ENCODE data around the gene IL2RA.
"Not testable (repeated sequence)": the region's sequence is repeated elsewhere in the genome, so short reads cannot be mapped to it uniquely, and the experiment has no call there.

IL2RA gene

DNA sequence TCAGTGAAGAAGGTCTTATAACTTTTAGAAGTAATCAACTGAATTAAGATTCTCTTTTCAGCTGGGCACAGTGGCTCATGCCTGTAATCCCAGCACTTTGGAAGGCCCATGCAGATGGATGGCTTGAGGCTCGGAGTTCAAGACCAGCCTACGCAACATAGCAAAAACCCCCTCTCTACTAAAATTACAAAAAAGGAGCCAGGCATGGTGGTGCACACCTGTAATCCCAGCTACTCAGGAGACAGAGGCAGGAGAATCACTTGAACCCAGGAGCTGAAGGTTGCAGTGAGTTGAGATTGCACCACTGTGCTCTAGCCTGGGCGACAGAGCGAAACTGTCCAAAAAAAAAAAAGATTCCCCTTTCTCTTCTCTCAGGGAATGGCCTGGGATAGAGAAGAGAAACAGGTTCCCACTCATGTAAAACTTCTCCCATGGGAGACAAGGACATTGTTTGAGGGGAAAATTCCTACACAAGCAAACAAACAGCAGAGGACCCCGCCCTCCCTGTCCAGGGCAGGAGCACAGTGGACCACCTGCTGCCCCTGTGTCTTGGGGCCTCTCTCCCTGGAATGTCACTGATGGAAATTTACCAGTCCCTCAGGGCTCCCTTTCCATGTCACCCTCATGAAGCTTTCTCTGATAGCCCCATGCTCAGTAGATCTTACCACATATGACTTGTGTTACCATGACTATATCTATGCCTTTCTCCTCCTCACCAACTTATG lies 5.6 kb downstream of the IL2RA start:
- no peak for DNase-seq

- DNase-seq = no peak
Observed at GRCh38 chr10:6055929-6056328, 6.2 kb downstream of the IL2RA start.

GRCh38 chr10:6054884-6055283 lies 7.3 kb downstream of the IL2RA start:
- no peak for DNase-seq

DNA sequence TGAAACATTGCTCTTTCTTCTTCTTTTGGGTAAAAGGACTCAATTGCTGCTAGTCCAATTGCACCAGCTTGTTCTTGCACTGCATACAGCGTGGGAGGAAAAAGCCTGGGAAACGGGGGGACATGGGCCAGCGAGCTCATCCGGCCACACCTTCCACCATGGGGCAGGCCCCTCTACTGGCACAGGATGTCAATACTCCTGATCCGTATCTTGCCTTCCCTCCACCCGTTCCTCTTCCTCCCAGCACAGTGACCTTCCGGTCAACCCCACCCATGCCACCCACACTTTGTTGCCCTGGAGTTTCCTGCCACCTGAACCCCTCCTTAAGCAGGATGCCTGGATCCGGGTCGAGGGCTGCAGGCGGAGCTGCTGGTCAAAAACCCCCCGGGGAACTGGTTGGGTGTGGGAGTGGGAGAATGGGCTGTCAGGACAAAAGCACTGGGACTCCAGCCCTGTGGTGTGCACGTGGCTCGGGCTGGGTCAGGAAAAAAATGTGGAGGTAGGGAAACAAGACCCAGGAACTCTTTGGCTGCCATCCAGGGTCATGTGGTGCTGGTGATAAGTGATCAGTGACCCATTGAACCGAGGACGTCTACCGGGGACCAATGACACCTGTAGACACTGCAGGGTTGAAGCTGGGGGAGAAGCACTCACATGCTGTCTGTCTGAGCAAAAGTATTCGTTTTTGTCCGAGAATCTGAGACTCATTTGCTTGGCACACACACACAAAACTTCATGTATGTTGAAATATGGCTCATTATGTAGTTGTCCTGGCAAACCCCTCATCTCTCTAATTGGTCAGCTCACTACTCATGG lies 8.1 kb downstream of the IL2RA start:
- no peak for DNase-seq

DNA sequence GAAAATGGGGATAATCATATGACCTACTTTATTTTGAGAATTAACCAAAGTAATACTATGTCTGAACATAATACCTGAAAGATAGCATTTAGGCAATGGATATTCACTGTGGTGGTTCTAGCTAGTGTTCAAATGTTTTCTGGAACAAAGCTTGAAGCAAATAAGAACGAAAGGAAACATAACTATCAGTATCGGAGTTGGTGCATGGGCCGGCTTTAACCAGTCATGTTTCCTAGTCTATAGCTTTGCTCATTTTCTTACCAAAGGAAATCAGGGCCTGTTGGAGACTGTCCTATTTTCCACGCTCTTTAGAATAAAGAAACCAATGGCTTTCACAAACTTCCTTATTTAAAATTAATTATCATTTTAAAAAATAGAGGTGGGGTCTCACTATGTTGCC lies 8.9 kb downstream of the IL2RA start:
- DNase-seq = no peak

DNA sequence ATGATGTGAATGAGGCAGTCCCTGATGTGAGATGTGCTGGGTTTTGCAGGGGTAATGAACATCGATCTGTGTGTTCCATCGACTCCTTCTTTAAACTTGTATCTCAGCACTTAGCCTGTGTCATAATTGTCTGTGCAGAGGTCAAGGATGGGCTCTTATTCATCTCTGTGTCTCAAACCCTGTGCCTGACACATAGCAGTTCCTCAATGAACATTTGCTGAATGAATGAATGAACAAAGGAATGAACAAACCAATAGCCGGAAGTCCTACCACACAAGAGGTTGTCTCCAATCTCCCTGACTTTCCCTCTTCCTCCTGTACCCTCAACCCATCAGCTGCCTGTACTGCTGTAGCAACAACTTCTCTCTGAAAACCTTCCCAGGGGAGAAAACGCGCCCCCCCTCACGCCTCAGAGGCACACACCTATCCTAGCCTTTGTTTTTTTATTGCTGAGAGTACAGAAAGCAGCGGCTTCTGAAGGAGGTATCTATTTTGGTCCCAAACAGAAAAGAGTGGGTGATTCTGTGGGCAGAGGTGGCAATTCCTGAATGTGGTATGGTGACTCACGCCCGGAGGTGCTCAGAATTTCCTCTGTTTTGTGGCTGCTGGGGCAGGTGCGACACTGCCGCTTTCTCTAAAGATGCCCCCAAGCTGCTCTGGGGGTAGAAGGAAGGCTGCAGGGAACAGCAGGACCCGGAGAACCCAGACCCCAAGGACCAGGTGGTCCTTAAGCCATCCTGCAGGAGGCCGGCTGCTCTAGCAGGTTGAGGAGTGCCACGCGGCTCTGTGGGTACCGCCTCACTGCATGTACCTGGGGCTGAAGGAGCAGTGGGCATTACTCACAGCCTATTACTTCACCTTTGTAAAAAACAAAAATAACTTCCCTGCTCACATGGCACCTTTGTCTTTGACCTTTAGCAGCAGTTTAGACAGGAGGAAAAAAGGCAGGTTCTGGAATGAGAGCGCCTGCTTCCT lies 9.6 kb downstream of the IL2RA start:
- DNase-seq = no peak

DNA sequence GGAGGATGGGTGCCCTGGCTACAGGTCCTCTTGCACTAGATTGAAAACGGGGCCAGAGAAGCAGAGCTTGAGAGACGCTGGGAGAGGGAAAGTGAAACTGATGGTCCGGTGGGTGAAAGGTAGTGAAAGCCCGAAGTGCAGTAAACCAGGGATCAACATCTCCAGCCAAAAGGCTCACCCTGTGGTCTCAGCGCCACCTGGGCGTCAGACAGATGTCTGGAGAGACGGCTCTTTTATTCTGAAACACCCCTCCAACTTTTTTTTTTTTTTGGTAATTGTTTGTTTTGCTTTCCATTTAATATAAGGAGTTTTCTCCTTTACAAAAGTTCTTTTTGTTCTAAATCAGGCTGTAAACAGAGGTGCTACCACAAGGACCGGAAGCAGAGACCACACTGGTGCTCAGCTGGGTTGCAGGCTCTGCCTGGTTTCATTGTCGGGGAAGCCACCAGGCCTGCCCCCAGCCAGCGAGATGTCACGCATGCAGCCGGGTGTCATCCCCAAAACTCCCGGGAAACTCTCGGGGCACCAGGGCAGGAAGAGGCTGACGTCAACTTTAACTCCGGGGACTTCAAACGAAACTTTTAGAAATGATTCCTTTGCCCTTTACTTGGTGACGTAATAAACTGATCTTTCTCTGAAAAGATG lies 11.2 kb downstream of the IL2RA start:
- DNase-seq = peak in 4 of 14 donors; percentile 10 to 21 (median 19)

DNA sequence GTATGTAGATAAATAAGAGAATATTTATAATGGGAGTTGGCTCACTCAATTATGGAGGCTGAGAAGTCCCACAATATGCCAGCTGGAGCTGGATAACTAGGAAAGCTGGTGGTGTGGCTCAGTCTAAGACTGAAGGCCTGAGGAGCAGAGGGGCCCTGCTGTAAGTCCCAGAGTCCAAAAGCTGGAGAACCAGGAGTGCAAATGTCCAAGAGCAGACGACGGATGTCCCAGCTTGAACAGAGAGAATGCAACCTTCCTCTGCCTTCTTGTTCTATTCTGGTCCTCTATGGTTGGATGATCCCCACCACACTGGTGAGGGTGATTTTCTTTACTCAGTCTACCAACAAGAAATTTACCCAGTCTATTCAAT lies 13.2 kb downstream of the IL2RA start:
- DNase-seq = no peak

- no peak for DNase-seq
Observed at GRCh38 chr10:6048281-6049030, 13.7 kb downstream of the IL2RA start.

- no peak for DNase-seq
Observed at GRCh38 chr10:6047847-6048246, 14.3 kb downstream of the IL2RA start.

DNA sequence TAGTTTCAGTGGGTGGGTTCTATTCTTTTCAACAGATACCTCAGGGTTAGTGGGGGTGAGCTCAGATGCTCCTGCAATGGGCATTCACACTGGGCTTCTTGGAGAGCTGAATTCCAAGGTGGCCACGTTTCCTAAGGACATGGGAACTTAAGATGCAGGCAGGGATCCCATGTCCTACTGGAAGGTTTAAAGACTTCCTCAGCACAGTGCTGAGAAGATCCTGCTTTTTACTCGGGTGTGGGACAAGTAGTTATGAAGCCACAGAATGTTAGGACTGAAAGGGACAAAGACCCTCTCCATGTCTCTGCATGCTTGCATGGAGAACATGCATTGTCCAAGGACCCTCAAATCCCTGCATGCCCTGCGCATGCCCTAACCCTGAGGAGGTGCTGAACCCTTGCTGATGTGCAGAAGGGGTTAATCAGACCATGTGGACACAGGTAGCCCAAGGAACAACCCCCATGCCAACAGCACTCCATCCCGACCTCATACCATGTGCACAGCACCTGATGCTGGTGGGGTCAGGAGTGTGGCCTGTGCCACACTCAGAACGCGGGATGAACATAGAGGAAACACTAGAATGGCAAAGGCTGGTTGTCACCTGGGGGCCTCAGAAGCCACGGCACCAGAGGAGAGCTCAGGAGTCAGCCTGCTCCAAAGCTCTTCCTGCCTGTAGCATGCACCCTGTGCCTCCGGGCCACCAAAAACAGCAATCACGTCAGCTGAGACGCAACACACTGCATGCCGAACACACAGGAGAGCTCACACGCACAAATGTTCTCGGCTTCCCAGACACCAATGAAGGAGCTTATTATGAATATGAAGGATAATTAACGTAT lies 15.2 kb downstream of the IL2RA start:
- no peak for DNase-seq

- no peak for DNase-seq
Observed at GRCh38 chr10:6045878-6046772, 16.0 kb downstream of the IL2RA start.

DNA sequence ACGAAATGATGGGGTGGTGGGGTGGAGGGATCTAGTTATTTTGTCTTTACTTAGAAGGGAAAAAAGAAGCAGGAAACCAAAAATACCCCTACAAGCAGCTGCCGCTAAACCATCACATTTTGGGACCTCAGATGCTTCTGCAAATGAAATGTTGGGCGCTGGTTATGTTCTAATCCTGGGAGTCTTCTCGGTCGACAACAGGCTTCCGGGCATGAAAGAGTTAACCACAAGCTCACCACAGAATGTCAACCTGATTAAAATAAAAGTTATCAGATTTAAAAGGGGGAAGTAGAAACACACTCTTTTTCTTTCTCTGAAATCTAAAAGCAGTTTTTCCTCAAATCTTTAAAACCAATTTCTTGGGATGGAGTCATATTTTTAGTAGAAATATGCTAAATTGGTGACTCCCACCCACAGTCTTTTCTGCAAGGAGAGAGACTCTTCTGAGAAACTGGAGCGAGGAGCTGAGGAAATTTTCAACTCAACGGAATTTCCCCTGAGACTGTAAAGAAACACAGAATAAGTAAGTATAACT lies 16.8 kb downstream of the IL2RA start:
- DNase-seq = no peak

GRCh38 chr10:6044751-6045313 lies 17.3 kb downstream of the IL2RA start:
- no peak for DNase-seq

- no peak for DNase-seq
Observed at GRCh38 chr10:6044060-6044459, 18.1 kb downstream of the IL2RA start.

- not testable (repeated sequence) for DNase-seq
Observed at GRCh38 chr10:6043377-6043776, 18.8 kb downstream of the IL2RA start.

- DNase-seq = no peak
Observed at GRCh38 chr10:6040205-6040604, 22.0 kb downstream of the IL2RA start.

DNA sequence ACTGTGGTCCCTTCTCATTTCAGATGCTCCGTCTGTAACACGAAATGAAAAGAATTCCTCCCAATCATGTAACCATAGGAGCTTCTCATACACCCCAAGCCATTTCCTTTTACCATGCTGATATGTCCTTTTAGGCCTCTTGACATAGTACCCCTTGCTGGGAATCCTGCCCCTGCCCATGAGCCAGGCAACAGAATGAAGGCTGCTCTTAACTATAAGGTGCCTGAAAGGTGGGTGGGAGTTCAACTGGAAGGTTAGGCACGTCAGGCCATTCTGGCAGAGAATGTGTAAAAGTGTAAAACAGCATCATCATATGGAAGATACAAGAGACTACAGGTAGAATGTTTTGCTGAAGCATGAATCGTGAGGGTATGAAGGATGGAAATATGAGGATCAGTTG lies 22.5 kb downstream of the IL2RA start:
- DNase-seq = no peak

DNA sequence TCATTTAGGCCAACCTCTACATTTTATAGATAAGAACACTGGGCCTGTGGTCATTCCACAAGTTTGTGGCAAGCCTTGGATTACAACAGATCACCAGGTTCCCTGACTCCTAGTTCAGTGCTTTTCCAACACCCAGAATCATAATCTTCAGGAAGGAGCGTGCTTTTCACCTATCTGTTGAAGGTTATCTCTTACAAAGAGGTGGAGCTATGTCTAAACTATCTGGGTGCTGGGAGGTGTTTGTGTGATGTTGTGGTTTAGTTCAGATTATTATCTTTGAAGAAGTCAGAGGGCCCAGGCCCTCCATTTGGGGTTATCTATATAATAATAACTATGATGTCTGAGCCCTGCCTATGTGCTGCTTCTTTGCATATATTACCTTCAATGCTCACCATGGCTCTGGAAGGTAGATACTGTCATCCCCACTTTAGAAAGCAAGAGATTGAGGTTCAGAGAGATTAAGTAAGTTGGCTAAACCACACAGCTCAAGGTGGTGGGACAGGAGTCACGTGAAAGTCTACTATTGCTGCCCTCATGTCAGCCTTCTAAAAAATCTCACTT lies 24.0 kb downstream of the IL2RA start:
- DNase-seq = no peak

All from C1 segment of cervical spinal cord (tissue), 14 donors.